ENCODE measurements around the gene RRP1B.

DNA sequence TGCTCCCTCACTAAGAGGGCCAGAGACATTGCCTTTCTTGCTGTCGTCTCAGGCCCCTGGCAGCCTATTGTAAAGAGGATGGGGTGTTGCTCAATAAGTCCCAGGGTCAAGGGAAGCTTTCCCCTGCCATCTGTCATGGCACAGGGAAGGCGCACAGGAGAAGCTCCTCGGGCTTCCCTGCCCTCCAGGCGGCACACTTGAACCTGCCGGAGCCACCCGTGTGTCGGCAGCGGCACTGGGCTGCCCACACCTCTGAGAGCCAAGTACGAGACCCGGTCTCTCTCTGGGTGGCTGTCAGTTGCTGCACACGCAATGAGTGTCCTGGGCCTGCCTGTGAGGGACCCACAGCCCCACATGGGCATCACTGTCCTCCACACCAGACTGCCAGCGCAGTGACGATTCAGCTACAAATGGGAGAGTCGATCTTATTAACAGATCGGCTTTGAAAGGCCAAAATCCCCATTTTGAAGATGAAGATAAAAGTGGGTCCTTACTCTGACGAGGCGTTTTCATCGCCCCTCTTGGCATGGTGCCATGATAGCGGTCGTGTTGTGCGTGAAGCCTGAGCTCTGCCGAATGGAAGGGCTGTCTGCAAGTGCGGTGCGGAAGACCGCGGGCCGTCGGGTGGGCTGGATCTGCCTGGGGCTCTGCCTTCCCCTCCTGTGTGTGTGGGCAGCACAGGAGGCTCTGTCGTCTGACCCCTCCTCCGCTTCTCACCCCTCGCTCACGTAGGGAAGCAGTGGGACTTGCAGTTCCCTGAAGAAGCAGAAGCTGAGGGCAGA, 30.4 kb downstream of the RRP1B start:
- TF ChIP-seq, protein P1, sequence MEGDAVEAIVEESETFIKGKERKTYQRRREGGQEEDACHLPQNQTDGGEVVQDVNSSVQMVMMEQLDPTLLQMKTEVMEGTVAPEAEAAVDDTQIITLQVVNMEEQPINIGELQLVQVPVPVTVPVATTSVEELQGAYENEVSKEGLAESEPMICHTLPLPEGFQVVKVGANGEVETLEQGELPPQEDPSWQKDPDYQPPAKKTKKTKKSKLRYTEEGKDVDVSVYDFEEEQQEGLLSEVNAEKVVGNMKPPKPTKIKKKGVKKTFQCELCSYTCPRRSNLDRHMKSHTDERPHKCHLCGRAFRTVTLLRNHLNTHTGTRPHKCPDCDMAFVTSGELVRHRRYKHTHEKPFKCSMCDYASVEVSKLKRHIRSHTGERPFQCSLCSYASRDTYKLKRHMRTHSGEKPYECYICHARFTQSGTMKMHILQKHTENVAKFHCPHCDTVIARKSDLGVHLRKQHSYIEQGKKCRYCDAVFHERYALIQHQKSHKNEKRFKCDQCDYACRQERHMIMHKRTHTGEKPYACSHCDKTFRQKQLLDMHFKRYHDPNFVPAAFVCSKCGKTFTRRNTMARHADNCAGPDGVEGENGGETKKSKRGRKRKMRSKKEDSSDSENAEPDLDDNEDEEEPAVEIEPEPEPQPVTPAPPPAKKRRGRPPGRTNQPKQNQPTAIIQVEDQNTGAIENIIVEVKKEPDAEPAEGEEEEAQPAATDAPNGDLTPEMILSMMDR (conservative IDR thresholded peaks at IDR 0.05 in 1 of 2, IDR thresholded peaks at IDR 0.05 in 1 of 2; ENCODE audit: low read depth in 1 of 2, low read length in 2 of 2): no peak
- no peak for TF ChIP-seq EZH2 (IDR thresholded peaks at IDR 0.05; ENCODE audit: low read length, missing control alignments)
